ENCODE results near the gene CCDC34. TPM values are rescaled to one million over a fixed set of nuclear protein-coding genes. Genes with fewer than 3 reads are reported as not detected.

The CCDC34 gene
- total and polyA plus RNA-seq, 2 of the 4 experiments (the other 2 are of a cell fraction): 2.5 to 4.5 TPM

GRCh38 chr11:27363576-27364117 is 632 bp upstream of the CCDC34 start:
- CTCF ChIA-PET: interaction anchor here (1.0 kb wide), 1 partner anchor 13 kb away, joined by 3 read pairs; no protein-coding TSS in a partner anchor
- Histone ChIP-seq H4K91ac (ENCODE audit: insufficient read depth, low read depth, low read length) (peak overlapping the region; percentile 83), H3K27ac (ENCODE audit: insufficient read depth, low read length) (peak overlapping the region; percentile 85), H2BK120ac (ENCODE audit: low read depth, low read length) (peak overlapping the region; percentile 82; the same call in 1 of the 2 replicates), H2BK20ac (ENCODE audit: low read depth, low read length) (no peak overlapping the region), H4K8ac (ENCODE audit: low read depth in 2 of 2, low read length in 2 of 2) (peak overlapping the region; percentile 83 to 99), H3K4ac (ENCODE audit: low read depth, low read length) (peak overlapping the region; percentile 89; the same call in 1 of the 2 replicates), H2AFZ (replicated peaks; ENCODE audit: low read length, poor library complexity) (peak overlapping the region; percentile 100), H2AK5ac (ENCODE audit: low read depth, low read length) (no peak overlapping the region; the same call in 1 of the 2 replicates), H3K27me3 (ENCODE audit: control insufficient read depth, insufficient read depth, low read length) (no peaks in the 10 kb centered on the region), H3K4me2 (ENCODE audit: low read depth, low read length) (peak overlapping the region; percentile 99), H3K9me1 (ENCODE audit: insufficient read depth, low read length) (0 out of 2 replicates have a peak, but pooled peaks cover 3% of the 10 kb centered on the region), H3K4me3 (ENCODE audit: insufficient read depth, low read depth, low read length) (peak overlapping the region; percentile 92), H3K18ac (ENCODE audit: low read depth, low read length) (peak overlapping the region; percentile 94; the same call in 1 of the 2 replicates), H3K9ac (ENCODE audit: low read depth, low read length) (peak overlapping the region; percentile 88), H2AK9ac (replicated peaks; ENCODE audit: low read depth, low read length, poor library complexity) (no peak overlapping the region), H3K56ac (ENCODE audit: extremely low read depth, insufficient read depth, low read length) (peak overlapping the region; percentile 56), H3K79me1 (ENCODE audit: low read depth in 1 of 2, low read length in 2 of 2) (peaks cover 0 to 12% of the 10 kb centered on the region in 2 experiments; a peak in 1 of 4 replicates), H3K36me3 (ENCODE audit: control insufficient read depth, insufficient read depth, low read length) (0 out of 2 replicates have a peak, but pooled peaks cover 3% of the 10 kb centered on the region), H2BK15ac (ENCODE audit: low read depth, low read length) (peak overlapping the region; percentile 66; the same call in 1 of the 3 replicates), H3K4me1 (ENCODE audit: control insufficient read depth, insufficient read depth, low read length) (peaks cover 1% of the 10 kb centered on the region; the same call in 1 of the 2 replicates), H3K23ac (ENCODE audit: low read depth, low read length) (peak overlapping the region; percentile 90), H3K9me3 (ENCODE audit: control insufficient read depth, insufficient read depth, low read length) (no peaks in the 10 kb centered on the region), H2BK5ac (ENCODE audit: low read depth, low read length, poor library complexity, severe bottlenecking) (peak overlapping the region; percentile 82), H4K20me1 (ENCODE audit: insufficient read depth, low read length) (no peaks in the 10 kb centered on the region), H4K5ac (ENCODE audit: low read depth, low read length) (peak overlapping the region; percentile 97), H3K14ac (replicated peaks; ENCODE audit: low read depth, low read length) (peak overlapping the region; percentile 97)
- WGBS, 2 experiments (ENCODE audit: extremely low coverage in 2 of 2, insufficient read length in 1 of 2): 75% methylated on average over 4 of the region's 13 CpGs; no CpG with 5 or more reads in 1 of the 2 experiments
- in situ Hi-C loops (cut with MboI; ENCODE audit: low sequenced_read_pairs) (loop anchor here (5.0 kb wide), 1 partner anchor 104 kb away; no protein-coding TSS in a partner anchor), dilution Hi-C loops (cut with HindIII; ENCODE audit: low sequenced_read_pairs, unreplicated experiment) (no loop called here), intact Hi-C loops (cut with micrococcal nuclease) (loop anchor here (5.0 kb wide), 1 partner anchor 109 kb away; the partner anchor contains the start of gene LGR4)
- ATAC-seq (ENCODE audit: low read depth): no peak
- POLR2A ChIA-PET (ENCODE audit: unreplicated experiment): no interaction called here
- BruUV-seq (replicated peaks): no TSS peak
- DNase-seq: no peak
- TF ChIP-seq CEBPB (IDR thresholded peaks at IDR 0.05; ENCODE audit: low read depth, low read length) (no peak), RCOR1 (IDR thresholded peaks at IDR 0.05; ENCODE audit: insufficient replicate concordance, low read length) (no peak), NFE2L2 (IDR thresholded peaks at IDR 0.05; ENCODE audit: low read depth, low read length) (no peak), MAFK (IDR thresholded peaks at IDR 0.05; ENCODE audit: low read depth, low read length) (peak; percentile 44; the same call in 1 of the 2 replicates)
- TF ChIP-seq, protein P1, sequence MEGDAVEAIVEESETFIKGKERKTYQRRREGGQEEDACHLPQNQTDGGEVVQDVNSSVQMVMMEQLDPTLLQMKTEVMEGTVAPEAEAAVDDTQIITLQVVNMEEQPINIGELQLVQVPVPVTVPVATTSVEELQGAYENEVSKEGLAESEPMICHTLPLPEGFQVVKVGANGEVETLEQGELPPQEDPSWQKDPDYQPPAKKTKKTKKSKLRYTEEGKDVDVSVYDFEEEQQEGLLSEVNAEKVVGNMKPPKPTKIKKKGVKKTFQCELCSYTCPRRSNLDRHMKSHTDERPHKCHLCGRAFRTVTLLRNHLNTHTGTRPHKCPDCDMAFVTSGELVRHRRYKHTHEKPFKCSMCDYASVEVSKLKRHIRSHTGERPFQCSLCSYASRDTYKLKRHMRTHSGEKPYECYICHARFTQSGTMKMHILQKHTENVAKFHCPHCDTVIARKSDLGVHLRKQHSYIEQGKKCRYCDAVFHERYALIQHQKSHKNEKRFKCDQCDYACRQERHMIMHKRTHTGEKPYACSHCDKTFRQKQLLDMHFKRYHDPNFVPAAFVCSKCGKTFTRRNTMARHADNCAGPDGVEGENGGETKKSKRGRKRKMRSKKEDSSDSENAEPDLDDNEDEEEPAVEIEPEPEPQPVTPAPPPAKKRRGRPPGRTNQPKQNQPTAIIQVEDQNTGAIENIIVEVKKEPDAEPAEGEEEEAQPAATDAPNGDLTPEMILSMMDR (conservative IDR thresholded peaks at IDR 0.05; ENCODE audit: low read depth, low read length): no peak

Measured in IMR-90 (cell line).